Peyer's patch (tissue), 4 donors: ENCODE data around the gene CD37. TPM values are rescaled to one million over a fixed set of nuclear protein-coding genes. Genes with fewer than 3 reads are reported as not detected.

Experiments
- DNase-seq, 3 donors: peaks; one replicate each; pipeline ENCODE4 v3.0.0-alpha.2; 2017 to 2019
- H3K27ac ChIP-seq, 4 donors: fragments of 200-600 bp; sonication (generic); one replicate each; pipeline ENCODE4 v1.5.1; 2016 to 2019
- H3K27me3 ChIP-seq, 2 donors: fragments of 200-600 bp; sonication (generic); one replicate each; pipeline ENCODE4 v1.5.1; 2019
- H3K36me3 ChIP-seq, 3 donors: fragments of 200-600 bp; sonication (generic); one replicate each; pipeline ENCODE4 v1.5.1; 2016 to 2019
- H3K4me1 ChIP-seq, 4 donors: fragments of 200-600 bp; sonication (generic); one replicate each; pipeline ENCODE4 v1.5.1; 2016 to 2019
- H3K4me3 ChIP-seq, 4 donors: fragments of 200-600 bp; sonication (generic); 1 replicate in 3 of 4; 2 replicates in 1 of 4; pipeline ENCODE4 v1.5.1; 2016 to 2019; ENCODE audit warnings: mild to moderate bottlenecking in 1 of 4
- H3K9me3 ChIP-seq, 4 donors: fragments of 200-600 bp; sonication (generic); one replicate each; pipeline ENCODE4 v1.5.1; 2016 to 2019; ENCODE audit warnings: mild to moderate bottlenecking in 1 of 4
- POLR2A ChIP-seq, 2 donors: fragments of 450-650 bp; IDR thresholded peaks; one replicate each; pipeline ENCODE4 v1.5.1; 2017; ENCODE audit warnings: antibody characterized with exemption in 2 of 2, mild to moderate bottlenecking in 2 of 2, moderate library complexity in 2 of 2
- total RNA-seq, 4 donors: library from RNA; depleted of rRNA; stranded (reverse); fragments of >200 nt; gene quantifications; one replicate each; pipeline ENCODE4 v1.1.0, GENCODE V29; 2016
- TF ChIP-seq, protein P1 (sequence below), 6 experiments: fragments of 450-650 bp in 4 of 6; fragments of 200-600 bp in 2 of 6; sonication (generic) in 1 of 6; IDR thresholded peaks; one replicate each; pipeline ENCODE4 v1.5.1; 2017 to 2019; ENCODE audit warnings: antibody characterized with exemption in 6 of 6, mild to moderate bottlenecking in 3 of 6, moderate library complexity in 1 of 6

Gene CD37
- total RNA-seq, 4 donors from 2014 or later, result 12.3 to 203 (median 48.4) TPM

DNA sequence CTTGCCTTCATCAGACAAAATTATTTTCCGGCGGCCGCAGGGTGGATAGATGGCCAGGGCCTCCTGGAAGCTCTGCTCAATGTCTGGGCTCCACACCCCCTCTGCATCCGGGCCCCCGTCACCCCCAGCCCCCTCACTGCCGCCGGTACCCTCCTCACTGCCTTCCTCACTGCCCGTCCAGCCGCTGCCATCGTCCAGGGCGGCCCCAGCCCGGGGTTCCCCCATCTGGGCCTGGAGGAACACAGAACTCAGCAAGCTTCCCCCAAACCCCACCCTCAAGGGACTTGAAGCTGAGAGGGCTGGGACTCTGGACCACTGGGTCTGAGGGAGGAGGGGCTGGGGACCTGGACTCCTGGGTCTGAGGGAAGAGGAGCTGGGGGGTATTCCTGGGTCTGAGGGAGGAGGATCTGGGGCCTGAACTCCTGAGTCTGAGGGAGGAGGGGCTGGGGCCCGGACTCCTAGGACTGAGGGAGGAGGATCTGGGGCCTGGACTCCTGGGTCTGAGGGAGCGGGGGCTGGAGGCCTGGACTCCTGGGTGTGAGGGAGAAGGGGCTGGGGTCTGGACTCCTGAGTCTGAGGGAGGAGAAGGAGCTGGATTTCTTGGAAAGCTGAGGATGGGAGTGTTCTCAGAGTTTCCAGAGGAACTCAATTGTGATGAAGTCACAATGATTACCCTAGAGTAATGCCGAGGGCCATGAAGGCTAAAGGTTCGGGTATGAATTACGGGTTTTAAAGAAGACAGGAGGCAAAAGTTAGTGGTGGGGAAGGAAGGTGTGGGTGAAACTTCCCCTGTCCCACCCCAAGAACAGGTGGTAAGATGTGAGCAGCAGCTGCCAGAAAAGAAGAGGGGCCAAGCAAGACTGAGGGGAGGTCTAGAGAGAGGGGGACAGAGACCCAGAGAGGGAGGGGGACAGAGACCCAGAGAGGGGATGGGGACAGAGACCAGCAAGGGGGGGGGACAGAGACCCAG lies 24.9 kb downstream of the CD37 start:
- no peak for DNase-seq
- Histone ChIP-seq H3K4me1 (peaks cover 0 to 23% (median 12%) of the 10 kb centered on the region in 4 donors), H3K4me3 (no peak overlapping the region), H3K27me3 (no peaks in the 10 kb centered on the region), H3K9me3 (no peaks in the 10 kb centered on the region), H3K27ac (peak overlapping the region in 3 of 4 donors; percentile 30 to 88 (median 84)), H3K36me3 (no peaks in the 10 kb centered on the region)
- TF ChIP-seq POLR2A (IDR thresholded peaks at IDR 0.05), result no peak
- TF ChIP-seq, protein P1, sequence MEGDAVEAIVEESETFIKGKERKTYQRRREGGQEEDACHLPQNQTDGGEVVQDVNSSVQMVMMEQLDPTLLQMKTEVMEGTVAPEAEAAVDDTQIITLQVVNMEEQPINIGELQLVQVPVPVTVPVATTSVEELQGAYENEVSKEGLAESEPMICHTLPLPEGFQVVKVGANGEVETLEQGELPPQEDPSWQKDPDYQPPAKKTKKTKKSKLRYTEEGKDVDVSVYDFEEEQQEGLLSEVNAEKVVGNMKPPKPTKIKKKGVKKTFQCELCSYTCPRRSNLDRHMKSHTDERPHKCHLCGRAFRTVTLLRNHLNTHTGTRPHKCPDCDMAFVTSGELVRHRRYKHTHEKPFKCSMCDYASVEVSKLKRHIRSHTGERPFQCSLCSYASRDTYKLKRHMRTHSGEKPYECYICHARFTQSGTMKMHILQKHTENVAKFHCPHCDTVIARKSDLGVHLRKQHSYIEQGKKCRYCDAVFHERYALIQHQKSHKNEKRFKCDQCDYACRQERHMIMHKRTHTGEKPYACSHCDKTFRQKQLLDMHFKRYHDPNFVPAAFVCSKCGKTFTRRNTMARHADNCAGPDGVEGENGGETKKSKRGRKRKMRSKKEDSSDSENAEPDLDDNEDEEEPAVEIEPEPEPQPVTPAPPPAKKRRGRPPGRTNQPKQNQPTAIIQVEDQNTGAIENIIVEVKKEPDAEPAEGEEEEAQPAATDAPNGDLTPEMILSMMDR (IDR thresholded peaks at IDR 0.05), result no peak

- peak overlapping the region; percentile 34 to 61 (median 48) for H3K4me3 ChIP-seq
- no peaks in the 10 kb centered on the region for H3K36me3 ChIP-seq
- DNase-seq, result peak; percentile 67 to 78 (median 72)
- H3K27me3 ChIP-seq, result no peaks in the 10 kb centered on the region
- no peak for TF ChIP-seq POLR2A (IDR thresholded peaks at IDR 0.05)
- H3K4me1 ChIP-seq, result peaks cover 0 to 21% (median 8%) of the 10 kb centered on the region in 4 donors
- no peaks in the 10 kb centered on the region for H3K9me3 ChIP-seq
- peak overlapping the region; percentile 74 to 88 (median 82) for H3K27ac ChIP-seq
Observed at GRCh38 chr19:49361438-49362047, 26.3 kb downstream of the CD37 start.

DNA sequence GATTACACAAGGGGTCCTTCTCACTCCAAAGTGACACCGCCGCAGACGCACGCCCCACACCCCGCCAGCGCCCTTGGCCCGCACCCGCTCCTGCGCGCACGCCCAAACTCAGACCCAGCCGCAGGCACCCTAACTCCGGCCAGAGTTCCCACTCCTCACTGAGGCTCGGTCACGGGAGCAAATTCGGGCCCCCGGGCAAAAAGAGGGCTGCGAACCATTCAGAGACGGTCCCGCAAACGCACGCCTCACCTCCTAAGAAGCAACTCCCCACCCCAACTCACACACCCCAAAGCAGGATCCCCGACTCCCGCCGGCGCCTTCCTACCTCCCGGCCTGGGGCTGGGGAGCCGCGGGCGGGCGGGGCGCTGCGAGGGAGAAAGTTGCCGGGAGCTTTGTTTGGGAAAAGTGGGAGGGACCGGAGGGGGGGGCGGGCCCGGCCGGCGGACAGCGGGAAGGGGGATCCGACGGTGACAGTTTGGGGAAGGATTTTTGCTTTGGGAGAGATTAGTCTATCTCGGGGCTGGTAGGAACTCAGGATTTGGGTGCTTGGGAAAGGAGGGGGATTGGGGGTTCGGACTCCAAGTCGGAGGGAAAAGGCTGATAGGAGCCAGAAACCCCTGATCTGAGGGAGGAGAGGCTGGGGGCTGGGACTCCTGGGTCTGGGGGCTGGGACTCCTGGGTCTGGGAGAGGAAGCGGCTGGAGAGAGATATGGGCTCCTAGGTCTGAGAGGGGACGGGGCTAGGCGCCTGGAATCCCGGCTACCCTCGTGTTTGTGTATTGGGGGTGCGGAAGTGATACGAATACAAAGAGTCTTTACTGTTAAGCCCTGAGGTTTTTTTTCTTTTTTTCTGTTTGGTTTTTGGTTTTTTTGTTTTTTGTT lies 27.1 kb downstream of the CD37 start, which contains the start of gene TEAD2:
TSS of gene TEAD2 (minus strand) at position 369 of the 881 bp plus-strand sequence. CDS start 2,341 bp downstream, outside the sequence.
- Histone ChIP-seq H3K4me1 (peaks cover 0 to 15% (median 7%) of the 10 kb centered on the region in 4 donors), H3K27me3 (no peaks in the 10 kb centered on the region), H3K9me3 (no peaks in the 10 kb centered on the region), H3K36me3 (no peaks in the 10 kb centered on the region), H3K4me3 (peak within 1 kb of the TSS; percentile 34 to 61 (median 48)), H3K27ac (peak within 1 kb of the TSS; percentile 74 to 88 (median 82))
- TF ChIP-seq, protein P1 (IDR thresholded peaks at IDR 0.05), result no peak
- no peak for TF ChIP-seq POLR2A (IDR thresholded peaks at IDR 0.05)
- DNase-seq, result peak; percentile 27 to 69 (median 62)

DNA sequence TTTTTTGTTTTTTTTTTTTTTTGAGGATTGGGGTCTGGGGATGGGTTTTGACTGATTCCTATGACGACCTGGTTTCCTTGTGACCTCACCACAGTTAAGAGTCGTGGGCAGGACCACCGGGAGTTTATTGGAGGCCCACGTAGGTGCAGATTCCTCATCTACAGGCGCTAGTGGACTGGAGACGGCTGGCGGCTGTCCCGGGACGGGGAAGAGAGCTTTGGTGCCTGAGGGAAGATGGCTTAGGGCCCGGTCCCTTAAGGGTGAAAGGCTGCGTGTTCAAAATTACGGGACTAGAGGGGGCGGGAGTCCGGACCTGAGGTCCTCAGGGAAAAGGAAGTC lies 27.7 kb downstream of the CD37 start:
- no peak for DNase-seq
- H3K9me3 ChIP-seq, result no peaks in the 10 kb centered on the region
- H3K4me3 ChIP-seq, result peak overlapping the region in 3 of 4 donors; percentile 4 to 61 (median 51)
- H3K36me3 ChIP-seq, result no peaks in the 10 kb centered on the region
- TF ChIP-seq, protein P1 (IDR thresholded peaks at IDR 0.05), result no peak
- TF ChIP-seq POLR2A (IDR thresholded peaks at IDR 0.05), result no peak
- peak overlapping the region; percentile 6 to 88 (median 79) for H3K27ac ChIP-seq
- H3K27me3 ChIP-seq, result no peaks in the 10 kb centered on the region
- peaks cover 0 to 15% (median 6%) of the 10 kb centered on the region in 4 donors for H3K4me1 ChIP-seq

- Histone ChIP-seq H3K4me3 (peak within 1 kb of the TSS; percentile 17 to 61 (median 40)), H3K4me1 (peaks cover 0 to 15% (median 6%) of the 10 kb centered on the region in 4 donors), H3K9me3 (no peaks in the 10 kb centered on the region), H3K27me3 (no peaks in the 10 kb centered on the region), H3K36me3 (no peaks in the 10 kb centered on the region), H3K27ac (peak within 1 kb of the TSS; percentile 22 to 88 (median 79))
- DNase-seq, result peak; percentile 96 to 97 (median 96)
- TF ChIP-seq, protein P1 (IDR thresholded peaks at IDR 0.05), result peak in 3 of 6 experiments; percentile 7 to 14 (median 14)
- TF ChIP-seq POLR2A (IDR thresholded peaks at IDR 0.05), result no peak
Observed at GRCh38 chr19:49363268-49364082, 28.3 kb downstream of the CD37 start, which contains the start of gene DKKL1. TSS of gene DKKL1 (plus strand) at chr19:49363877. CDS start at chr19:49363999, 122 bp downstream.
